ENCODE data around the gene STX18.

The STX18 gene

GRCh38 chr4:4440333-4441061, 101.4 kb downstream of the STX18 start:
- FAIRE-seq (no peak), DNase-seq (ENCODE audit: insufficient read length, low spot score) (no peak)
- TF ChIP-seq, protein P1, sequence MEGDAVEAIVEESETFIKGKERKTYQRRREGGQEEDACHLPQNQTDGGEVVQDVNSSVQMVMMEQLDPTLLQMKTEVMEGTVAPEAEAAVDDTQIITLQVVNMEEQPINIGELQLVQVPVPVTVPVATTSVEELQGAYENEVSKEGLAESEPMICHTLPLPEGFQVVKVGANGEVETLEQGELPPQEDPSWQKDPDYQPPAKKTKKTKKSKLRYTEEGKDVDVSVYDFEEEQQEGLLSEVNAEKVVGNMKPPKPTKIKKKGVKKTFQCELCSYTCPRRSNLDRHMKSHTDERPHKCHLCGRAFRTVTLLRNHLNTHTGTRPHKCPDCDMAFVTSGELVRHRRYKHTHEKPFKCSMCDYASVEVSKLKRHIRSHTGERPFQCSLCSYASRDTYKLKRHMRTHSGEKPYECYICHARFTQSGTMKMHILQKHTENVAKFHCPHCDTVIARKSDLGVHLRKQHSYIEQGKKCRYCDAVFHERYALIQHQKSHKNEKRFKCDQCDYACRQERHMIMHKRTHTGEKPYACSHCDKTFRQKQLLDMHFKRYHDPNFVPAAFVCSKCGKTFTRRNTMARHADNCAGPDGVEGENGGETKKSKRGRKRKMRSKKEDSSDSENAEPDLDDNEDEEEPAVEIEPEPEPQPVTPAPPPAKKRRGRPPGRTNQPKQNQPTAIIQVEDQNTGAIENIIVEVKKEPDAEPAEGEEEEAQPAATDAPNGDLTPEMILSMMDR (IDR thresholded peaks at IDR 0.05; ENCODE audit: insufficient read depth, missing control alignments) = no peak

DNA sequence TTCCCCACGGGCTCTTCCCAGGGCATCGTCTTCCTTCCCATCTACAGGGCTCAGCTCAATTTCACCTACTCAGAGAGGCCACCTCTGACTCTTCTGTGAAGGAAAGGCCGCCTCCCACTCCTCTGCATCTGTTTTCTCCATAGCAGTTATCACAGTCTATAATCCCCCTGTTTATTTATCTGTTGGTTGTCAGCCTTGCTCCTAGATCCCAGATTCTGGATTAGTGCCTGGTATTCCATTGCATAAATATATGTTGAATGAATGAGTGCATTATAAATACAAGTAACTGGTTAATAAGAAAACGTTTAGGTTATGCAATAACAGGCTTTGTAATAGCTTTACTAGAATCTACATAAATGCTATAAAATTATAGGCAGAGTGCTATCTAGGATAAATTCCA, 102.1 kb downstream of the STX18 start:
- FAIRE-seq (no peak), DNase-seq (ENCODE audit: insufficient read length, low spot score) (no peak)
- TF ChIP-seq, protein P1 (IDR thresholded peaks at IDR 0.05; ENCODE audit: insufficient read depth, missing control alignments) = no peak

- TF ChIP-seq, protein P1 (IDR thresholded peaks at IDR 0.05; ENCODE audit: insufficient read depth, missing control alignments) = no peak
- FAIRE-seq (no peak), DNase-seq (ENCODE audit: insufficient read length, low spot score) (no peak)
These were observed 103.0 kb downstream of the STX18 start for GRCh38 chr4:4438891-4439290.

- FAIRE-seq = no peak
- no peak for DNase-seq (ENCODE audit: insufficient read length, low spot score)
These were observed 103.9 kb downstream of the STX18 start for GRCh38 chr4:4437798-4438470.

DNA sequence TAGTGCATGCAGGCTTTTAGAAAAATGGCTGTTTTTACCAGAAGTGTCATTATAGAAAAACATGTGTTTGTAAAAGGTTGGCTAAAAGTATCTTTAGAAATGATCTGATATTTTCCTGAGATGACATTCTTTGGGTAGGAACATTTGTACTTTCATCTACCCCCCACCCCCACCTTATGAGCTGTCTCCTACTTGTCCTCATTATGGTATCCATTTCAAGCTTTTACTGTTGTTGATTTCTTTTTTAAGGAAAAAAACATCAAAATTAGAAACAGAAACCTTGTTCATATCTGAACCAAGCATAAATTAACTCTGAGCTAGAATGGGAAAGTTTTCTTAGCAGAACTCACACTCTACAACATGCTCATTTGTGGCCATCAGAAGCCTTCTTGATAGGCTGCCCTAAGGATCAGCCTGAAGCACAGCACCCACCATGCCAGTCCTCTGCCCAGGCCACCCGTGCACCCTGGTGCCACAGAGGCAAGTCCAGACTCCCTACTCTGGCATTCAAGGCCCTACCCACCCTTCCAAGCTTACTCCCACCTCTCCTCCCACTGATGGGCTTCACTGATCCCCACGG, 105.5 kb downstream of the STX18 start:
- TF ChIP-seq, protein P1 (IDR thresholded peaks at IDR 0.05; ENCODE audit: insufficient read depth, missing control alignments) = no peak
- DNase-seq (ENCODE audit: insufficient read length, low spot score) (no peak), FAIRE-seq (no peak)

More at GRCh38 chr4:4437798-4438470, 103.9 kb downstream of the STX18 start:
- TF ChIP-seq, protein P1 (IDR thresholded peaks at IDR 0.05; ENCODE audit: insufficient read depth, missing control alignments) = no peak

DNA sequence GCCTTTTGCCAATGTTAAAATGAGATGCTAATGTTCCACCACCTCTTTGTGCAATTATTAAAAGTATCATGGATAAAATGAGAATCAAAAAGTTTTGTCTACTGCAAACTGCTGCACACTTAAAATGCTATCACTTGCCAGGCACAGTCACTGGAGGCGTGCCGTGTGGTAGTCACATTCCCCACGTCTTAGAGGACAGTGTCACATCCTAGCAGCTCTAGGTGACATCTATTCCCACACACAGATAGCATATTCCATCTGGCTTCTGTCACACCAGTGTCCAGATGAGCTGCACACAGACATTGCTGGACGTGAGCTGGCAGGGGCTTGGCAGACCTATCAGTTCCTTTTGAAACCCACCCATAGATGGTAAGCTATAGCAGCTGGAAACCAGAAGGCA, 107.9 kb downstream of the STX18 start:
- TF ChIP-seq, protein P1 (IDR thresholded peaks at IDR 0.05; ENCODE audit: insufficient read depth, missing control alignments) = no peak
- no peak for FAIRE-seq
- DNase-seq (ENCODE audit: insufficient read length, low spot score) = no peak

Measured in D721Med (cell line).